Measurements from ENCODE around the gene DDX1.

The DDX1 gene

DNA sequence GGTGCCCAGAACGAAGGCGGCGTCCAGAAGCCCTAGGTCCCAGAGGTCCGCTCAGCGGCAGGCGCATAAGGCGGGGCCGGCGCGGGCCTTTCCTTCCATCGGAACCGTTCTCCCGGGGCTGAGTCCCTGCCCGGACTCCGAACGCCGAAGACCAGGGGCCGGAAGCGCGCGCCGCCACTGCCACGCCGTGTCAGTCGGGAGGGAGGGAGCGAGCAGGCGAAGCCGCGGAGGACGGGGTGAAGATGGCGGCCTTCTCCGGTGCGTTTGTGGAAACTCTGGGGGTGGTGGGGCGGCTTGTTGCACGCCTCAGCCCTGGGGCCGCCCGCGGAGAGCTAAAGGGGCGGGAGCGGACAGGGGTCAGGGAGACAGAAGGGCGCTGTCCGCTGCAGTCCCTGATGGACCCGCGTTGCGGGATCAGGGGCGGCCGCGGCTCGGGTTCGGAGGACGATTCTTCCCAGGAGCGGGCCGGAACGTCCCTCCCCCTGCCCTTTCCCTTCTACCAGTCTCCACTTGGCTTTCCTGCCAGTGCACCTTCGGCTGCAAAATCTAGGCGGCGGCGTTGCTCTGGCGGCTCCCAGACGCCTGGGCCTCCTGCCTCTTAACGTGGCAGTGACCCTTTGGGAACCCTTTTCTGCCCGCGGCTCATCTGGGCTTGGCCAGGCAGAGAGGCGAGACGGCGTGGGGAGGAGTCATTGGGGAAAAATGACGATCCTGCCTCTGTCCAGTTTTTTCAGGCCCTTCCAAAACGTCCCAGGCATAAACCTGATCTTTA, at the start of gene DDX1:
Gene DDX1 (plus strand): TSS at position 177 of the 772 bp plus-strand sequence. CDS start 66 bp downstream, at position 243.
- H3K27ac ChIP-seq (ENCODE audit: extremely low read depth, low read depth, low read length) = peak within 1 kb of the TSS; percentile 82
- CTCF ChIA-PET = interaction anchor here (0.7 kb wide), 1 partner anchor 420 kb away, joined by 3 read pairs; no protein-coding TSS in a partner anchor
- POLR2A ChIA-PET = interaction anchor here (1.0 kb wide), 1 partner anchor 10 kb away, joined by 3 read pairs; no protein-coding TSS in a partner anchor
- peak; percentile 49 for TF ChIP-seq KLF1 (tag by site-specific recombination; IDR thresholded peaks at IDR 0.05)
- 0 out of 2 replicates have a peak, but pooled peaks have one; percentile 44 for TF ChIP-seq ZNF24 (tag by site-specific recombination; IDR thresholded peaks at IDR 0.05)
- TF ChIP-seq ZFP69B (tag by site-specific recombination; IDR thresholded peaks at IDR 0.05) = peak; percentile 76
- TF ChIP-seq ZBTB1 (tag by site-specific recombination; IDR thresholded peaks at IDR 0.05) = no peak
- TF ChIP-seq SETDB1 (IDR thresholded peaks at IDR 0.05; ENCODE audit: insufficient read length, low read length) = no peak
- TF ChIP-seq ZSCAN16 (tag by site-specific recombination; IDR thresholded peaks at IDR 0.05) = no peak
- TF ChIP-seq, protein P1, sequence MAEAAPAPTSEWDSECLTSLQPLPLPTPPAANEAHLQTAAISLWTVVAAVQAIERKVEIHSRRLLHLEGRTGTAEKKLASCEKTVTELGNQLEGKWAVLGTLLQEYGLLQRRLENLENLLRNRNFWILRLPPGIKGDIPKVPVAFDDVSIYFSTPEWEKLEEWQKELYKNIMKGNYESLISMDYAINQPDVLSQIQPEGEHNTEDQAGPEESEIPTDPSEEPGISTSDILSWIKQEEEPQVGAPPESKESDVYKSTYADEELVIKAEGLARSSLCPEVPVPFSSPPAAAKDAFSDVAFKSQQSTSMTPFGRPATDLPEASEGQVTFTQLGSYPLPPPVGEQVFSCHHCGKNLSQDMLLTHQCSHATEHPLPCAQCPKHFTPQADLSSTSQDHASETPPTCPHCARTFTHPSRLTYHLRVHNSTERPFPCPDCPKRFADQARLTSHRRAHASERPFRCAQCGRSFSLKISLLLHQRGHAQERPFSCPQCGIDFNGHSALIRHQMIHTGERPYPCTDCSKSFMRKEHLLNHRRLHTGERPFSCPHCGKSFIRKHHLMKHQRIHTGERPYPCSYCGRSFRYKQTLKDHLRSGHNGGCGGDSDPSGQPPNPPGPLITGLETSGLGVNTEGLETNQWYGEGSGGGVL (tag by site-specific recombination; IDR thresholded peaks at IDR 0.05) = no peak
- TF ChIP-seq, protein P2, sequence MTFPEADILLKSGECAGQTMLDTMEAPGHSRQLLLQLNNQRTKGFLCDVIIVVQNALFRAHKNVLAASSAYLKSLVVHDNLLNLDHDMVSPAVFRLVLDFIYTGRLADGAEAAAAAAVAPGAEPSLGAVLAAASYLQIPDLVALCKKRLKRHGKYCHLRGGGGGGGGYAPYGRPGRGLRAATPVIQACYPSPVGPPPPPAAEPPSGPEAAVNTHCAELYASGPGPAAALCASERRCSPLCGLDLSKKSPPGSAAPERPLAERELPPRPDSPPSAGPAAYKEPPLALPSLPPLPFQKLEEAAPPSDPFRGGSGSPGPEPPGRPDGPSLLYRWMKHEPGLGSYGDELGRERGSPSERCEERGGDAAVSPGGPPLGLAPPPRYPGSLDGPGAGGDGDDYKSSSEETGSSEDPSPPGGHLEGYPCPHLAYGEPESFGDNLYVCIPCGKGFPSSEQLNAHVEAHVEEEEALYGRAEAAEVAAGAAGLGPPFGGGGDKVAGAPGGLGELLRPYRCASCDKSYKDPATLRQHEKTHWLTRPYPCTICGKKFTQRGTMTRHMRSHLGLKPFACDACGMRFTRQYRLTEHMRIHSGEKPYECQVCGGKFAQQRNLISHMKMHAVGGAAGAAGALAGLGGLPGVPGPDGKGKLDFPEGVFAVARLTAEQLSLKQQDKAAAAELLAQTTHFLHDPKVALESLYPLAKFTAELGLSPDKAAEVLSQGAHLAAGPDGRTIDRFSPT (tag by site-specific recombination; IDR thresholded peaks at IDR 0.05) = no peak
- peak; percentile 85 for TF ChIP-seq SP7 (tag by site-specific recombination; IDR thresholded peaks at IDR 0.05)
- TF ChIP-seq, protein P3, sequence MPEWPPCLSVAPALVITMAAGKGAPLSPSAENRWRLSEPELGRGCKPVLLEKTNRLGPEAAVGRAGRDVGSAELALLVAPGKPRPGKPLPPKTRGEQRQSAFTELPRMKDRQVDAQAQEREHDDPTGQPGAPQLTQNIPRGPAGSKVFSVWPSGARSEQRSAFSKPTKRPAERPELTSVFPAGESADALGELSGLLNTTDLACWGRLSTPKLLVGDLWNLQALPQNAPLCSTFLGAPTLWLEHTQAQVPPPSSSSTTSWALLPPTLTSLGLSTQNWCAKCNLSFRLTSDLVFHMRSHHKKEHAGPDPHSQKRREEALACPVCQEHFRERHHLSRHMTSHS (tag by site-specific recombination; IDR thresholded peaks at IDR 0.05) = no peak
- TF ChIP-seq IKZF3 (tag by site-specific recombination; IDR thresholded peaks at IDR 0.05) = no peak
- no peak for TF ChIP-seq ZNF843 (tag by site-specific recombination; IDR thresholded peaks at IDR 0.05)
- no peak for TF ChIP-seq MYNN (tag by site-specific recombination; IDR thresholded peaks at IDR 0.05; ENCODE audit: borderline replicate concordance)
- TF ChIP-seq ZNF521 (tag by site-specific recombination; IDR thresholded peaks at IDR 0.05) = no peak
- TF ChIP-seq, protein P4, sequence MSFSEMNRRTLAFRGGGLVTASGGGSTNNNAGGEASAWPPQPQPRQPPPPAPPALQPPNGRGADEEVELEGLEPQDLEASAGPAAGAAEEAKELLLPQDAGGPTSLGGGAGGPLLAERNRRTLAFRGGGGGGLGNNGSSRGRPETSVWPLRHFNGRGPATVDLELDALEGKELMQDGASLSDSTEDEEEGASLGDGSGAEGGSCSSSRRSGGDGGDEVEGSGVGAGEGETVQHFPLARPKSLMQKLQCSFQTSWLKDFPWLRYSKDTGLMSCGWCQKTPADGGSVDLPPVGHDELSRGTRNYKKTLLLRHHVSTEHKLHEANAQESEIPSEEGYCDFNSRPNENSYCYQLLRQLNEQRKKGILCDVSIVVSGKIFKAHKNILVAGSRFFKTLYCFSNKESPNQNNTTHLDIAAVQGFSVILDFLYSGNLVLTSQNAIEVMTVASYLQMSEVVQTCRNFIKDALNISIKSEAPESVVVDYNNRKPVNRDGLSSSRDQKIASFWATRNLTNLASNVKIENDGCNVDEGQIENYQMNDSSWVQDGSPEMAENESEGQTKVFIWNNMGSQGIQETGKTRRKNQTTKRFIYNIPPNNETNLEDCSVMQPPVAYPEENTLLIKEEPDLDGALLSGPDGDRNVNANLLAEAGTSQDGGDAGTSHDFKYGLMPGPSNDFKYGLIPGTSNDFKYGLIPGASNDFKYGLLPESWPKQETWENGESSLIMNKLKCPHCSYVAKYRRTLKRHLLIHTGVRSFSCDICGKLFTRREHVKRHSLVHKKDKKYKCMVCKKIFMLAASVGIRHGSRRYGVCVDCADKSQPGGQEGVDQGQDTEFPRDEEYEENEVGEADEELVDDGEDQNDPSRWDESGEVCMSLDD (tag by site-specific recombination; IDR thresholded peaks at IDR 0.05) = no peak; the same call in 1 of the 2 replicates
- peak; percentile 77 for TF ChIP-seq SP3 (tag by site-specific recombination; IDR thresholded peaks at IDR 0.05)
- no peak for TF ChIP-seq ZNF138 (tag by site-specific recombination; IDR thresholded peaks at IDR 0.05; ENCODE audit: borderline replicate concordance)
- peak; percentile 81; the same call in 1 of the 2 replicates for TF ChIP-seq ZNF76 (tag by site-specific recombination; IDR thresholded peaks at IDR 0.05; ENCODE audit: borderline replicate concordance, low read depth)
- no peak for TF ChIP-seq ZNF670 (tag by site-specific recombination; IDR thresholded peaks at IDR 0.05; ENCODE audit: low read depth)
- no peak for TF ChIP-seq ZNF248 (tag by site-specific recombination; IDR thresholded peaks at IDR 0.05)
- TF ChIP-seq ZNF302 (tag by site-specific recombination; IDR thresholded peaks at IDR 0.05; ENCODE audit: low read depth) = no peak
- TF ChIP-seq, protein P5, sequence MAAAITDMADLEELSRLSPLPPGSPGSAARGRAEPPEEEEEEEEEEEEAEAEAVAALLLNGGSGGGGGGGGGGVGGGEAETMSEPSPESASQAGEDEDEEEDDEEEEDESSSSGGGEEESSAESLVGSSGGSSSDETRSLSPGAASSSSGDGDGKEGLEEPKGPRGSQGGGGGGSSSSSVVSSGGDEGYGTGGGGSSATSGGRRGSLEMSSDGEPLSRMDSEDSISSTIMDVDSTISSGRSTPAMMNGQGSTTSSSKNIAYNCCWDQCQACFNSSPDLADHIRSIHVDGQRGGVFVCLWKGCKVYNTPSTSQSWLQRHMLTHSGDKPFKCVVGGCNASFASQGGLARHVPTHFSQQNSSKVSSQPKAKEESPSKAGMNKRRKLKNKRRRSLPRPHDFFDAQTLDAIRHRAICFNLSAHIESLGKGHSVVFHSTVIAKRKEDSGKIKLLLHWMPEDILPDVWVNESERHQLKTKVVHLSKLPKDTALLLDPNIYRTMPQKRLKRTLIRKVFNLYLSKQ (tag by site-specific recombination; IDR thresholded peaks at IDR 0.05; ENCODE audit: borderline replicate concordance) = no peak
- TF ChIP-seq ZNF529 (tag by site-specific recombination; IDR thresholded peaks at IDR 0.05; ENCODE audit: insufficient replicate concordance) = no peak
- TF ChIP-seq ZSCAN30 (tag by site-specific recombination; IDR thresholded peaks at IDR 0.05) = peak; percentile 92
- no peak for TF ChIP-seq ZNF157 (tag by site-specific recombination; IDR thresholded peaks at IDR 0.05)
- no peak for TF ChIP-seq ZNF768 (tag by site-specific recombination; IDR thresholded peaks at IDR 0.05)
- no peak for TF ChIP-seq ZNF548 (tag by site-specific recombination; IDR thresholded peaks at IDR 0.05)
- no peak for TF ChIP-seq ZNF777 (tag by site-specific recombination; IDR thresholded peaks at IDR 0.05; ENCODE audit: borderline replicate concordance)
- no peak for TF ChIP-seq ZNF266 (tag by site-specific recombination; IDR thresholded peaks at IDR 0.05; ENCODE audit: low read depth)

More for the DNA sequence above, at the start of gene DDX1:
- H3K4me1 ChIP-seq (ENCODE audit: control insufficient read depth, insufficient read depth, low read length) = no peaks in the 10 kb centered on the region
- H3K36me3 ChIP-seq (ENCODE audit: control insufficient read depth in 2 of 2, insufficient read depth in 1 of 2, low read length in 2 of 2) = peaks cover 17 to 25% of the 10 kb centered on the region in 2 experiments
- peak within 1 kb of the TSS; percentile 85 for H3K4me3 ChIP-seq (ENCODE audit: low read depth, low read length)
- H3K9me3 ChIP-seq (ENCODE audit: control insufficient read depth, insufficient read depth, low read depth, low read length) = no peaks in the 10 kb centered on the region
